CD1c-positive myeloid dendritic cell (primary cell): Measurements from ENCODE around the gene PHLDB2.

Experiments used
- DNase-seq: peaks from one replicate; pipeline ENCODE4 v3.0.0-alpha.2; 2016; ENCODE audit errors: extremely low spot score

PHLDB2 gene

GRCh38 chr3:111965484-111965883, 106.4 kb downstream of the PHLDB2 start:
- no peak for DNase-seq

GRCh38 chr3:111967068-111967467, 108.0 kb downstream of the PHLDB2 start:
- DNase-seq, result no peak

GRCh38 chr3:111967651-111968274, 108.7 kb downstream of the PHLDB2 start:
- peak; percentile 85 for DNase-seq

GRCh38 chr3:111968319-111969054, 109.4 kb downstream of the PHLDB2 start:
- no peak for DNase-seq

GRCh38 chr3:111970376-111970775, 111.3 kb downstream of the PHLDB2 start:
- no peak for DNase-seq

- no peak for DNase-seq
Observed at GRCh38 chr3:111971533-111972130, 112.6 kb downstream of the PHLDB2 start.

GRCh38 chr3:111972891-111973290, 113.8 kb downstream of the PHLDB2 start:
- no peak for DNase-seq

- DNase-seq, result no peak
Observed at GRCh38 chr3:111975131-111975530, 116.1 kb downstream of the PHLDB2 start.

- no peak for DNase-seq
Observed at GRCh38 chr3:111976254-111976653, 117.2 kb downstream of the PHLDB2 start.

- DNase-seq, result peak; percentile 100
Observed at GRCh38 chr3:111978583-111979433, 119.7 kb downstream of the PHLDB2 start, which contains the start of gene ABHD10. ABHD10 (plus strand) TSS chr3:111979026; CDS start chr3:111979062, 36 bp downstream.

GRCh38 chr3:111979434-111980038, 120.5 kb downstream of the PHLDB2 start:
- DNase-seq, result peak; percentile 92

GRCh38 chr3:111980716-111981456, 121.8 kb downstream of the PHLDB2 start:
- no peak for DNase-seq

- DNase-seq, result no peak
Observed at GRCh38 chr3:111981457-111981763, 122.3 kb downstream of the PHLDB2 start.

GRCh38 chr3:111984636-111985298, 125.7 kb downstream of the PHLDB2 start:
- DNase-seq, result no peak

GRCh38 chr3:111986800-111987199, 127.7 kb downstream of the PHLDB2 start:
- DNase-seq, result no peak

GRCh38 chr3:111989061-111989678, 130.1 kb downstream of the PHLDB2 start:
- DNase-seq, result peak; percentile 47

- no peak for DNase-seq
Observed at GRCh38 chr3:111993038-111993437, 134.0 kb downstream of the PHLDB2 start.

- no peak for DNase-seq
Observed at GRCh38 chr3:111998636-111999483, 139.8 kb downstream of the PHLDB2 start, which contains the start of gene TAGLN3. TAGLN3 (plus strand) TSS chr3:111998922; CDS start chr3:111999423, 501 bp downstream.
